Upper lobe of left lung (tissue), 6 donors: Measurements from ENCODE around the gene FYB2. TPM values are rescaled to one million over a fixed set of nuclear protein-coding genes. Genes with fewer than 3 reads are reported as not detected.

Source experiments
- ATAC-seq, 2 donors: fragments of 200-7000 bp; cut with Tn5 transposase; one replicate each; pipeline ENCODE4 v1.9.1; 2022; ENCODE audit warnings: mild to moderate bottlenecking in 2 of 2, moderate library complexity in 2 of 2; ENCODE audit not compliant: low FRiP score in 2 of 2
- DNase-seq, 2 donors: peaks; one replicate each; pipeline ENCODE4 v3.0.0-alpha.2; 2019 to 2020
- H3K27ac ChIP-seq, 4 donors: fragments of 200-600 bp; sonication (generic); one replicate each; pipeline ENCODE4 v1.5.1; 2016 to 2019
- H3K27me3 ChIP-seq, 4 donors: fragments of 200-600 bp; sonication (generic); one replicate each; pipeline ENCODE4 v1.5.1; 2017 to 2019
- H3K36me3 ChIP-seq, 4 donors: fragments of 200-600 bp; sonication (generic); one replicate each; pipeline ENCODE4 v1.5.1; 2016 to 2019
- H3K4me1 ChIP-seq, 4 donors: fragments of 200-600 bp; sonication (generic); one replicate each; pipeline ENCODE4 v1.5.1; 2018 to 2019
- H3K4me3 ChIP-seq, 4 donors: fragments of 200-600 bp; sonication (generic); one replicate each; pipeline ENCODE4 v1.5.1; 2017 to 2019; ENCODE audit warnings: mild to moderate bottlenecking in 2 of 4, moderate library complexity in 1 of 4
- H3K9me3 ChIP-seq, 4 donors: fragments of 200-600 bp; sonication (generic); one replicate each; pipeline ENCODE4 v1.5.1; 2018 to 2019
- EP300 ChIP-seq, 4 donors: sonication (generic); formaldehyde crosslinking; IDR thresholded peaks; one replicate each; pipeline ENCODE4 v1.5.1; 2017; ENCODE audit warnings: antibody characterized with exemption in 4 of 4, control low read depth in 2 of 4
- POLR2A ChIP-seq, 4 donors: fragments of 450-650 bp; IDR thresholded peaks; one replicate each; pipeline ENCODE4 v1.5.1; 2016 to 2017; ENCODE audit warnings: antibody characterized with exemption in 4 of 4, mild to moderate bottlenecking in 2 of 4
- POLR2AphosphoS5 ChIP-seq, 2 donors: sonication (generic); formaldehyde crosslinking; IDR thresholded peaks; one replicate each; pipeline ENCODE4 v1.5.1; 2017; ENCODE audit warnings: antibody characterized with exemption in 2 of 2
- WGBS, 2 donors: methylation state at CpG; one replicate each; pipeline ENCODE4 v1.1.5; 2017 to 2018; 5-methylcytosine and 5-hydroxymethylcytosine counted together
- total RNA-seq, 6 donors: library from RNA; depleted of rRNA in 4 of 6; stranded (reverse); fragments of >200 nt in 4 of 6; gene quantifications; one replicate each; pipeline versions ENCODE4 v1.1.0 to v1.2.1, GENCODE V29; 2016 to 2021
- TF ChIP-seq, protein P1 (sequence below), 6 experiments: fragments of 450-650 bp in 4 of 6; fragments of 200-600 bp in 2 of 6; sonication (generic) in 2 of 6; IDR thresholded peaks; one replicate each; pipeline ENCODE4 v1.5.1; 2016 to 2019; ENCODE audit warnings: antibody characterized with exemption in 6 of 6
- donor health status: DM: no; HTN: no; CAD: no; lungs with moderate emphysema.
- donor health status: DM: no; HTN: yes; CAD: no; lungs with severe emphysema.

Gene FYB2
- total RNA-seq, 6 donors from 2014 or later: 1.2 to 43.2 (median 7.2) TPM

GRCh38 chr1:56830052-56830451 is 10.8 kb upstream of the FYB2 start:
- DNase-seq: no peak
- Histone ChIP-seq H3K4me1 (no peaks in the 10 kb centered on the region), H3K9me3 (no peaks in the 10 kb centered on the region), H3K4me3 (no peak overlapping the region), H3K36me3 (no peaks in the 10 kb centered on the region), H3K27ac (no peak overlapping the region), H3K27me3 (no peaks in the 10 kb centered on the region)
- no peak for ATAC-seq
- 82 to 87% methylated on average over 4 of the region's 4 CpGs for WGBS, 2 donors
- TF ChIP-seq EP300 (IDR thresholded peaks at IDR 0.05) (no peak), POLR2AphosphoS5 (IDR thresholded peaks at IDR 0.05) (no peak), POLR2A (IDR thresholded peaks at IDR 0.05) (no peak)
- TF ChIP-seq, protein P1, sequence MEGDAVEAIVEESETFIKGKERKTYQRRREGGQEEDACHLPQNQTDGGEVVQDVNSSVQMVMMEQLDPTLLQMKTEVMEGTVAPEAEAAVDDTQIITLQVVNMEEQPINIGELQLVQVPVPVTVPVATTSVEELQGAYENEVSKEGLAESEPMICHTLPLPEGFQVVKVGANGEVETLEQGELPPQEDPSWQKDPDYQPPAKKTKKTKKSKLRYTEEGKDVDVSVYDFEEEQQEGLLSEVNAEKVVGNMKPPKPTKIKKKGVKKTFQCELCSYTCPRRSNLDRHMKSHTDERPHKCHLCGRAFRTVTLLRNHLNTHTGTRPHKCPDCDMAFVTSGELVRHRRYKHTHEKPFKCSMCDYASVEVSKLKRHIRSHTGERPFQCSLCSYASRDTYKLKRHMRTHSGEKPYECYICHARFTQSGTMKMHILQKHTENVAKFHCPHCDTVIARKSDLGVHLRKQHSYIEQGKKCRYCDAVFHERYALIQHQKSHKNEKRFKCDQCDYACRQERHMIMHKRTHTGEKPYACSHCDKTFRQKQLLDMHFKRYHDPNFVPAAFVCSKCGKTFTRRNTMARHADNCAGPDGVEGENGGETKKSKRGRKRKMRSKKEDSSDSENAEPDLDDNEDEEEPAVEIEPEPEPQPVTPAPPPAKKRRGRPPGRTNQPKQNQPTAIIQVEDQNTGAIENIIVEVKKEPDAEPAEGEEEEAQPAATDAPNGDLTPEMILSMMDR (IDR thresholded peaks at IDR 0.05): no peak

DNA sequence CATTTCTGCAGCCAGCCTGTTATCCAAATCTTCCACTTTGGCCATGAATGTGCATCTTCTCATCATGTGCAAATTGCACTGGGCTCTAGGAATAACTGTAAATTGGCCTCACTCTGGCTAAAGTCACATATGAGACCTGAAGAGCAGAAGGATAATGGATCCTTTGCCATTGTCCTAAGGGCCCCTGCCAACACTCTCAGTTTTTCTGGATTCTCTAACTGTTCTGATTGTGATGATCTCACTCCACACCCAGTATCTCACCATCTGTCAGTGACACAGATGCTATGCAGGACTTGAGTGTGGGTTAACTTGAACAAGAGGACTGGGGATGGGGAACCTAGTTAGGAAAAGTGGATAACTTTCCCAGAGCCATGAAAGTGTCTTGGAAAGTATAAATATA is 8.5 kb upstream of the FYB2 start:
- H3K9me3 ChIP-seq: no peaks in the 10 kb centered on the region
- H3K4me1 ChIP-seq: no peaks in the 10 kb centered on the region
- no peak for ATAC-seq

GRCh38 chr1:56825436-56825835 is 6.2 kb upstream of the FYB2 start:
- peaks cover 5 to 9% (median 8%) of the 10 kb centered on the region in 4 donors for H3K4me1 ChIP-seq
- DNase-seq: no peak
- H3K27ac ChIP-seq: no peak overlapping the region
- WGBS, 2 donors: 67 to 74% methylated on average over 4 of the region's 4 CpGs
- no peaks in the 10 kb centered on the region for H3K9me3 ChIP-seq
- no peak for TF ChIP-seq POLR2AphosphoS5 (IDR thresholded peaks at IDR 0.05)
- TF ChIP-seq EP300 (IDR thresholded peaks at IDR 0.05): no peak
- TF ChIP-seq, protein P1 (IDR thresholded peaks at IDR 0.05): no peak
- TF ChIP-seq POLR2A (IDR thresholded peaks at IDR 0.05): no peak
- H3K4me3 ChIP-seq: no peak overlapping the region
- no peak for ATAC-seq
- H3K36me3 ChIP-seq: no peaks in the 10 kb centered on the region
- no peaks in the 10 kb centered on the region for H3K27me3 ChIP-seq

More for the DNA sequence above, 8.5 kb upstream of the FYB2 start:
- TF ChIP-seq POLR2A (IDR thresholded peaks at IDR 0.05): no peak
- no peak for TF ChIP-seq EP300 (IDR thresholded peaks at IDR 0.05)
- TF ChIP-seq, protein P1 (IDR thresholded peaks at IDR 0.05): no peak
- TF ChIP-seq POLR2AphosphoS5 (IDR thresholded peaks at IDR 0.05): no peak
- no peak overlapping the region for H3K27ac ChIP-seq
- no peaks in the 10 kb centered on the region for H3K36me3 ChIP-seq
- no peaks in the 10 kb centered on the region for H3K27me3 ChIP-seq
- no peak for DNase-seq
- H3K4me3 ChIP-seq: no peak overlapping the region

GRCh38 chr1:56824938-56825337 is 5.7 kb upstream of the FYB2 start:
- H3K36me3 ChIP-seq: no peaks in the 10 kb centered on the region
- no peak for ATAC-seq
- DNase-seq: no peak
- H3K4me1 ChIP-seq: peaks cover 5 to 9% (median 8%) of the 10 kb centered on the region in 4 donors
- TF ChIP-seq POLR2AphosphoS5 (IDR thresholded peaks at IDR 0.05) (no peak), EP300 (IDR thresholded peaks at IDR 0.05) (no peak), POLR2A (IDR thresholded peaks at IDR 0.05) (no peak)
- TF ChIP-seq, protein P1 (IDR thresholded peaks at IDR 0.05): no peak
- H3K27ac ChIP-seq: no peak overlapping the region
- H3K9me3 ChIP-seq: no peaks in the 10 kb centered on the region
- no peak overlapping the region for H3K4me3 ChIP-seq
- WGBS, 2 donors: 92 to 100% methylated on average over 1 of the region's 1 CpG
- no peaks in the 10 kb centered on the region for H3K27me3 ChIP-seq

DNA sequence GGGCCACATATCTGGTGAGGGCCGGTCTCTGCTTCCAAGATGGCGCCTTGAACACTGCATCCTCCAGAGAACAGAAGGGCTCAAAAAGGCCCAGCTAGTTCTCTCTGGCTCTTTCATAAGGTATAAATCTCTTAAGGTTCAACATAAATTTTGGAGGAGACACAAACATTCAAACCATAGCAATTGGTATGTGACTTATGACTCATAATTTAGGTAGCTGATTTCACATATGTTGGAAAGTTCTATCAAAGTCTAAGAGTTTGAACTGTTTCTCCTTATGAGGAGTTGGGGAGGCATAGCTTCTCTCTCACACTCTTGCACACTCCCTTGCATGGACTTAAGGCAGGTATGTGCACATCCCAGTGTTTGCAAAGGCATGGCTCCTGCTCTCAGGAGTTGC is 5.1 kb upstream of the FYB2 start:
- DNase-seq (no peak), ATAC-seq (no peak)
- no peak overlapping the region for H3K27ac ChIP-seq
- TF ChIP-seq, protein P1 (IDR thresholded peaks at IDR 0.05): no peak
- TF ChIP-seq POLR2A (IDR thresholded peaks at IDR 0.05) (no peak), EP300 (IDR thresholded peaks at IDR 0.05) (no peak), POLR2AphosphoS5 (IDR thresholded peaks at IDR 0.05) (no peak)
- 97 to 100% methylated on average over 2 of the region's 2 CpGs for WGBS, 2 donors
- no peak overlapping the region for H3K4me3 ChIP-seq
- no peaks in the 10 kb centered on the region for H3K9me3 ChIP-seq
- no peaks in the 10 kb centered on the region for H3K27me3 ChIP-seq
- H3K36me3 ChIP-seq: no peaks in the 10 kb centered on the region
- peaks cover 5 to 9% (median 8%) of the 10 kb centered on the region in 4 donors for H3K4me1 ChIP-seq
